Measurements from ENCODE around the gene EHBP1L1.

EHBP1L1 gene

GRCh38 chr11:65559951-65560537 lies 15.8 kb upstream of the EHBP1L1 start:
- 22% methylated on average over 5 of the region's 5 CpGs for WGBS
- peak overlapping the region; percentile 23 to 44 for H3K18ac ChIP-seq (ENCODE audit: low read depth in 1 of 2, low read length in 2 of 2)
- no peak overlapping the region for H2BK5ac ChIP-seq (ENCODE audit: low read depth, low read length, poor library complexity, severe bottlenecking)
- no peak overlapping the region for H2AFZ ChIP-seq (ENCODE audit: low read depth, low read length)
- H3K4ac ChIP-seq (ENCODE audit: low read depth in 1 of 2, low read length in 2 of 2) = peak overlapping the region in 1 of 2 experiments; percentile 37
- no peaks in the 10 kb centered on the region for H3K36me3 ChIP-seq (ENCODE audit: control insufficient read depth in 1 of 2, insufficient read depth in 2 of 2, low read depth in 1 of 2, low read length in 2 of 2)
- H3K23ac ChIP-seq (ENCODE audit: low read length in 2 of 2) = no peak overlapping the region
- H2BK12ac ChIP-seq (ENCODE audit: low read length in 2 of 2) = peak overlapping the region; percentile 28 to 46
- DNase-seq = peak; percentile 68
- H3K4me1 ChIP-seq (ENCODE audit: control insufficient read depth, insufficient read depth, low read depth, low read length) = peaks cover 50% of the 10 kb centered on the region
- peak overlapping the region; percentile 92 for H3K27ac ChIP-seq (ENCODE audit: low read length, poor library complexity, severe bottlenecking)
- peaks cover 4% of the 10 kb centered on the region for H3K79me1 ChIP-seq (replicated peaks; ENCODE audit: low read length, poor library complexity, severe bottlenecking)
- peak overlapping the region; percentile 6 for H2AK5ac ChIP-seq (ENCODE audit: low read length, severe bottlenecking)
- no peak overlapping the region for H4K91ac ChIP-seq (ENCODE audit: low read length)
- H2BK15ac ChIP-seq (ENCODE audit: low read depth, poor library complexity, severe bottlenecking) = peak overlapping the region; percentile 50
- H3K4me3 ChIP-seq (ENCODE audit: insufficient read depth in 1 of 2, low read depth in 1 of 2, low read length in 2 of 2) = no peak overlapping the region
- no peak overlapping the region for H3K14ac ChIP-seq (ENCODE audit: low read length in 2 of 2)
- no peak overlapping the region for H2BK120ac ChIP-seq (ENCODE audit: low read depth, low read length)
- H3K27me3 ChIP-seq (ENCODE audit: control insufficient read depth in 1 of 2, insufficient read depth in 1 of 2, low read length in 2 of 2) = no peaks in the 10 kb centered on the region
- peak overlapping the region; percentile 81 for H3K9ac ChIP-seq (ENCODE audit: low read length)
- H4K8ac ChIP-seq (ENCODE audit: low read length) = peak overlapping the region; percentile 16
- no peak overlapping the region for H3K4me2 ChIP-seq (ENCODE audit: low read length, poor library complexity, severe bottlenecking)
- H3K9me3 ChIP-seq (ENCODE audit: control insufficient read depth, low read length) = no peaks in the 10 kb centered on the region

DNA sequence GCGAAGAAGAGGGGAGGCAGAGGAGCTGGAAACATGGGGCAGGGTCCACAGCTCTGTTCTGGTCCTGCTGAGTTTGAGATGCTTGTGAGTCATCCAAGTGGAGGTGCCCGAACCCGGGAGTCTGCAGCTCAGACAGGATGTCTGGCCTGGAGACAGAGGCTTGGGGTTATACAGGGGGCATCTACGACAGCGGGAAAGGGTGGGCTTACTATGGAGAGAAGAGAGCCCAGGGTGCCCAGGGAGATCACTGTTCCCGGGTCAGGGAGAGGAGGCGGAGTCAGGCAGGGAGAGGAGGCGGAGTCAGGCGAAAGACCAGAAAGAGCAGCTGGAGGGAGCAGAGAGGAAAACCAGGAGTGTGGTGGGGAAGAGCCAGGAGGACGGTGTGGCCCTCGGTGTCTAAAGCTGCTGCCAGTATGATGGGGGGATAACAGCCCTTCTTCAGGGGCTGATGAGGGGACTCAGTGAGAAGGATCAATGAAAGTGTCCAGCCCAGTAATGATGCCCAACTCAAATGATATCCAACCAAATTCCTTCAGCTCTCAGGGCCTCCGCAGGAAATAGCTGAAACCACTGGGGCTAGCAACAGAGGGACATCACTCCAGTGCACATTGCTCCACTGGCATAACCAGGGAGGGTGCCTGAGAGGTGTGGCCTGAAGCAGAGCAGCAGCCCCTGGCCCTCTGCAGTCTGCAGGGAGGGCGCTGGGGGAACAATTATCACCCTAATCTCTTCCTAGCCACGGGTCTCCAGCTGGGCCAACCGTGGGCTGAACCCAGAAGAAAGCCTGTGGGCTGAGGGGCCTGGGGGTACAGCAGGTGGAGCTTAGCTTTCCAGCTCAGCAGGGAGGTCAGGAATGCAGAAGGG lies 15.1 kb upstream of the EHBP1L1 start:
- Histone ChIP-seq H3K9ac (ENCODE audit: low read length) (peak overlapping the region; percentile 22), H3K79me1 (replicated peaks; ENCODE audit: low read length, poor library complexity, severe bottlenecking) (peaks cover 1% of the 10 kb centered on the region), H3K27ac (ENCODE audit: low read length, poor library complexity, severe bottlenecking) (peak overlapping the region; percentile 92), H2AK5ac (ENCODE audit: low read length, severe bottlenecking) (peak overlapping the region; percentile 26), H2BK120ac (ENCODE audit: low read depth, low read length) (no peak overlapping the region), H3K9me3 (ENCODE audit: control insufficient read depth, low read length) (no peaks in the 10 kb centered on the region), H3K4me1 (ENCODE audit: control insufficient read depth, insufficient read depth, low read depth, low read length) (peaks cover 42% of the 10 kb centered on the region), H3K36me3 (ENCODE audit: control insufficient read depth in 1 of 2, insufficient read depth in 2 of 2, low read depth in 1 of 2, low read length in 2 of 2) (no peaks in the 10 kb centered on the region), H2AFZ (ENCODE audit: low read depth, low read length) (peak overlapping the region; percentile 7), H4K8ac (ENCODE audit: low read length) (peak overlapping the region; percentile 78), H3K4ac (ENCODE audit: low read depth in 1 of 2, low read length in 2 of 2) (peak overlapping the region in 1 of 2 experiments; percentile 61), H4K91ac (ENCODE audit: low read length) (peak overlapping the region; percentile 11), H3K4me3 (ENCODE audit: insufficient read depth in 1 of 2, low read depth in 1 of 2, low read length in 2 of 2) (no peak overlapping the region), H3K23ac (ENCODE audit: low read length in 2 of 2) (no peak overlapping the region), H3K27me3 (ENCODE audit: control insufficient read depth in 1 of 2, insufficient read depth in 1 of 2, low read length in 2 of 2) (no peaks in the 10 kb centered on the region), H2BK15ac (ENCODE audit: low read depth, poor library complexity, severe bottlenecking) (no peak overlapping the region), H3K14ac (ENCODE audit: low read length in 2 of 2) (peak overlapping the region in 1 of 2 experiments; percentile 19), H2BK12ac (ENCODE audit: low read length in 2 of 2) (peak overlapping the region; percentile 28 to 46), H2BK5ac (ENCODE audit: low read depth, low read length, poor library complexity, severe bottlenecking) (no peak overlapping the region), H3K4me2 (ENCODE audit: low read length, poor library complexity, severe bottlenecking) (no peak overlapping the region), H3K18ac (ENCODE audit: low read depth in 1 of 2, low read length in 2 of 2) (peak overlapping the region; percentile 44 to 53)
- 16% methylated on average over 12 of the region's 15 CpGs for WGBS
- DNase-seq = peak; percentile 72

GRCh38 chr11:65562020-65562419 lies 13.8 kb upstream of the EHBP1L1 start:
- 94% methylated on average over 7 of the region's 7 CpGs for WGBS
- no peak overlapping the region for H3K4me3 ChIP-seq (ENCODE audit: insufficient read depth in 1 of 2, low read depth in 1 of 2, low read length in 2 of 2)

GRCh38 chr11:65562788-65563187 lies 13.1 kb upstream of the EHBP1L1 start:
- Histone ChIP-seq H2BK120ac (ENCODE audit: low read depth, low read length) (no peak overlapping the region), H3K9ac (ENCODE audit: low read length) (no peak overlapping the region), H3K4me1 (ENCODE audit: control insufficient read depth, insufficient read depth, low read depth, low read length) (peaks cover 29% of the 10 kb centered on the region), H3K18ac (ENCODE audit: low read depth in 1 of 2, low read length in 2 of 2) (no peak overlapping the region), H2BK5ac (ENCODE audit: low read depth, low read length, poor library complexity, severe bottlenecking) (no peak overlapping the region), H4K8ac (ENCODE audit: low read length) (no peak overlapping the region), H4K91ac (ENCODE audit: low read length) (no peak overlapping the region), H3K79me1 (replicated peaks; ENCODE audit: low read length, poor library complexity, severe bottlenecking) (peaks cover 8% of the 10 kb centered on the region), H3K27me3 (ENCODE audit: control insufficient read depth in 1 of 2, insufficient read depth in 1 of 2, low read length in 2 of 2) (no peaks in the 10 kb centered on the region), H3K4me2 (ENCODE audit: low read length, poor library complexity, severe bottlenecking) (no peak overlapping the region), H3K36me3 (ENCODE audit: control insufficient read depth in 1 of 2, insufficient read depth in 2 of 2, low read depth in 1 of 2, low read length in 2 of 2) (peaks cover 0 to 6% of the 10 kb centered on the region in 2 experiments), H3K4ac (ENCODE audit: low read depth in 1 of 2, low read length in 2 of 2) (no peak overlapping the region), H3K23ac (ENCODE audit: low read length in 2 of 2) (no peak overlapping the region), H3K4me3 (ENCODE audit: insufficient read depth in 1 of 2, low read depth in 1 of 2, low read length in 2 of 2) (no peak overlapping the region), H3K9me3 (ENCODE audit: control insufficient read depth, low read length) (no peaks in the 10 kb centered on the region), H2AFZ (ENCODE audit: low read depth, low read length) (no peak overlapping the region), H3K27ac (ENCODE audit: low read length, poor library complexity, severe bottlenecking) (no peak overlapping the region), H2BK12ac (ENCODE audit: low read length in 2 of 2) (no peak overlapping the region), H2BK15ac (ENCODE audit: low read depth, poor library complexity, severe bottlenecking) (no peak overlapping the region), H2AK5ac (ENCODE audit: low read length, severe bottlenecking) (no peak overlapping the region), H3K14ac (ENCODE audit: low read length in 2 of 2) (no peak overlapping the region)
- whole genome bisulfite sequencing = 95% methylated on average over 8 of the region's 9 CpGs
- no peak for DNase-seq

More at GRCh38 chr11:65562020-65562419, 13.8 kb upstream of the EHBP1L1 start:
- no peak overlapping the region for H4K91ac ChIP-seq (ENCODE audit: low read length)
- no peak overlapping the region for H3K9ac ChIP-seq (ENCODE audit: low read length)
- no peak overlapping the region for H3K27ac ChIP-seq (ENCODE audit: low read length, poor library complexity, severe bottlenecking)
- no peak overlapping the region for H2AFZ ChIP-seq (ENCODE audit: low read depth, low read length)
- no peak for DNase-seq
- no peak overlapping the region for H2AK5ac ChIP-seq (ENCODE audit: low read length, severe bottlenecking)
- no peak overlapping the region for H3K4me2 ChIP-seq (ENCODE audit: low read length, poor library complexity, severe bottlenecking)
- H3K27me3 ChIP-seq (ENCODE audit: control insufficient read depth in 1 of 2, insufficient read depth in 1 of 2, low read length in 2 of 2) = no peaks in the 10 kb centered on the region
- H3K4me1 ChIP-seq (ENCODE audit: control insufficient read depth, insufficient read depth, low read depth, low read length) = peaks cover 34% of the 10 kb centered on the region
- no peak overlapping the region for H2BK5ac ChIP-seq (ENCODE audit: low read depth, low read length, poor library complexity, severe bottlenecking)
- no peak overlapping the region for H2BK12ac ChIP-seq (ENCODE audit: low read length in 2 of 2)
- no peak overlapping the region for H3K14ac ChIP-seq (ENCODE audit: low read length in 2 of 2)
- H3K9me3 ChIP-seq (ENCODE audit: control insufficient read depth, low read length) = no peaks in the 10 kb centered on the region
- peak overlapping the region in 1 of 2 experiments; percentile 13 for H3K4ac ChIP-seq (ENCODE audit: low read depth in 1 of 2, low read length in 2 of 2)
- H2BK120ac ChIP-seq (ENCODE audit: low read depth, low read length) = no peak overlapping the region
- peaks cover 0 to 5% of the 10 kb centered on the region in 2 experiments for H3K36me3 ChIP-seq (ENCODE audit: control insufficient read depth in 1 of 2, insufficient read depth in 2 of 2, low read depth in 1 of 2, low read length in 2 of 2)
- no peak overlapping the region for H2BK15ac ChIP-seq (ENCODE audit: low read depth, poor library complexity, severe bottlenecking)
- H3K23ac ChIP-seq (ENCODE audit: low read length in 2 of 2) = no peak overlapping the region
- H4K8ac ChIP-seq (ENCODE audit: low read length) = no peak overlapping the region
- no peak overlapping the region for H3K18ac ChIP-seq (ENCODE audit: low read depth in 1 of 2, low read length in 2 of 2)
- H3K79me1 ChIP-seq (replicated peaks; ENCODE audit: low read length, poor library complexity, severe bottlenecking) = peaks cover 4% of the 10 kb centered on the region

All from mesenchymal stem cell (in vitro differentiated cells and primary cell).